ENCODE results near the gene KIAA0408. TPM values are rescaled to one million over a fixed set of nuclear protein-coding genes. Genes with fewer than 3 reads are reported as not detected.

The KIAA0408 gene
- total RNA-seq, 2 experiments from 2014 or later: 0.44 to 0.46 TPM

- Histone ChIP-seq H4K20me1 (ENCODE audit: insufficient read depth, low read length) (no peaks in the 10 kb centered on the region), H3K4me3 (ENCODE audit: low read depth, low read length, poor library complexity, severe bottlenecking) (no peak overlapping the region), H3K9me3 (ENCODE audit: low read length) (no peaks in the 10 kb centered on the region), H2AFZ (ENCODE audit: low read length) (no peak overlapping the region), H3K9me2 (ENCODE audit: insufficient read depth, low read length) (no peaks in the 10 kb centered on the region), H3K79me2 (ENCODE audit: insufficient read depth, low read depth, low read length) (no peaks in the 10 kb centered on the region), H3K4me1 (ENCODE audit: insufficient read depth, low read length, poor library complexity, severe bottlenecking) (no peaks in the 10 kb centered on the region), H3K36me3 (ENCODE audit: insufficient read depth, low read length) (no peaks in the 10 kb centered on the region), H3K4me2 (ENCODE audit: low read length) (no peak overlapping the region), H3K27ac (ENCODE audit: low read depth, low read length, poor library complexity, severe bottlenecking) (no peak overlapping the region)
- ChIA-PET CTCF (ENCODE audit: unreplicated experiment) (no interaction called here), POLR2A (interaction anchor here (0.6 kb wide), 1 partner anchor 412 kb away, joined by 3 read pairs; no protein-coding TSS in a partner anchor)
- no peak for DNase-seq (ENCODE audit: low spot score)
- intact Hi-C loops (cut with micrococcal nuclease; ENCODE audit: unreplicated experiment): no loop called here
- TF ChIP-seq CTCF (conservative IDR thresholded peaks at IDR 0.05; ENCODE audit: low read length): no peak
- no peak for TF ChIP-seq EZH2phosphoT487 (IDR thresholded peaks at IDR 0.05; ENCODE audit: borderline replicate concordance, low read depth, low read length)
- BruUV-seq (replicated peaks): no TSS peak
These were observed 2.7 kb downstream of the KIAA0408 start for GRCh38 chr6:127456465-127456864.

DNA sequence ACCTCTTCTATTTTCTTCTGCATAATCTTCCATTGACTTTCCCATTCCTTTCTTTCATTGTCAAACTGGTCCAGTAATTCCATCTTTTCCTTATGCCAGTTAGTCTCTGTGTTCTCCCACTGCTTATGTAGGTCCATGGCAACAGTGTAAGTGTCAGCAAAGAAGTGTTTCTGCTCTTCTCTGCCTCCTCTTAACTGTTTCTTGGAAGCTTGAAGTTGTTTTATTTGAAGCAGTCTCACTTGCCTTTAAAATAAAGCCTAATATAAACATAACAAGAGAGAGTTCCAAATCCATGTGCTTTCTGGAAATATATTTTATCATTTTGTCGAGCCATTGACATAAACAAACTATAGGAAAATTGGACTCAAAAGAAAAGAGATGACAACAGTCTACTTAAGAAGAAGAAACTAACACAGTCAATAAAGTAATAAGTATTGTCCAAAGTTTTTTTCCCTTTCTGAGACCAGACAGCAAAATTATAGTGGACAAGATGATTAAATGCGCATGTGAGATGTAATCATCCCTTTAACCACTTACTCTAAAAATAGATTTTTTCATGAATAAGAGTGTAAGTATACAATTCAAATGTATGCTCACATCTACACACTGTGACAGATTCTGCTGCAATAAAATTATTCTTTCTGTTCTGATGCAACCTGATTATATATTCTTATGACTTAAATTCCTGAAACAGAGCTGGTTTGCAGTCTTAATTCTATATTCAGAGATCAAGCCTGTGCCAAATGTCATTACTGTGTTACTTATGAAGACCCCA, 5.2 kb downstream of the KIAA0408 start:
- Histone ChIP-seq H3K9me2 (ENCODE audit: insufficient read depth, low read length) (no peaks in the 10 kb centered on the region), H4K20me1 (ENCODE audit: insufficient read depth, low read length) (no peaks in the 10 kb centered on the region), H3K79me2 (ENCODE audit: insufficient read depth, low read depth, low read length) (no peaks in the 10 kb centered on the region), H3K36me3 (ENCODE audit: insufficient read depth, low read length) (no peaks in the 10 kb centered on the region), H3K9me3 (ENCODE audit: low read length) (no peaks in the 10 kb centered on the region), H3K4me1 (ENCODE audit: insufficient read depth, low read length, poor library complexity, severe bottlenecking) (no peaks in the 10 kb centered on the region), H3K4me3 (ENCODE audit: low read depth, low read length, poor library complexity, severe bottlenecking) (no peak overlapping the region), H3K27ac (ENCODE audit: low read depth, low read length, poor library complexity, severe bottlenecking) (no peak overlapping the region), H3K4me2 (ENCODE audit: low read length) (no peak overlapping the region), H2AFZ (ENCODE audit: low read length) (no peak overlapping the region)
- intact Hi-C loops (cut with micrococcal nuclease; ENCODE audit: unreplicated experiment): no loop called here
- TF ChIP-seq CTCF (conservative IDR thresholded peaks at IDR 0.05; ENCODE audit: low read length) (no peak), EZH2phosphoT487 (IDR thresholded peaks at IDR 0.05; ENCODE audit: borderline replicate concordance, low read depth, low read length) (no peak)
- ChIA-PET CTCF (ENCODE audit: unreplicated experiment) (no interaction called here), POLR2A (interaction anchor here (0.6 kb wide), 1 partner anchor 62 kb away, joined by 3 read pairs; no protein-coding TSS in a partner anchor)
- DNase-seq (ENCODE audit: low spot score): no peak
- BruUV-seq (replicated peaks): no TSS peak

DNA sequence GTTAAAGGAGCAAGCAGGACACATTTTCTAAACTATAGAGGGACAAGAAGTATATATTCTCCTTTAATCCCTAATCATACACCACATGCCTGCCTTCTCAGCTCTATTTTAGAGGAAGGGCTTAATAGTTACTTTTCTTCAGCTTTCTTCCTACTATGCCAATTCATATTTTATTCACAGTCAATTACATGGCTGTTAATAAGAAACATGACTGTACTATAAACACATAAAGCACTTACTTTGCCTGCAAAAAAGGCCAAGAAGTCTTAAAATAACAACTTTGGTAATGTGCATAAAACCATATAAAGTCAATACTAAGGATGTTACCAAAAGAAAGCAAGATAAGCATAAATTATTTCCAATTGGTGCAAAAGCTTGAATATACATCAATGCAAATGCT, 6.4 kb downstream of the KIAA0408 start:
- no TSS peak for BruUV-seq (replicated peaks)
- Histone ChIP-seq H3K4me3 (ENCODE audit: low read depth, low read length, poor library complexity, severe bottlenecking) (no peak overlapping the region), H4K20me1 (ENCODE audit: insufficient read depth, low read length) (no peaks in the 10 kb centered on the region), H3K4me1 (ENCODE audit: insufficient read depth, low read length, poor library complexity, severe bottlenecking) (no peaks in the 10 kb centered on the region), H3K4me2 (ENCODE audit: low read length) (no peak overlapping the region), H3K27ac (ENCODE audit: low read depth, low read length, poor library complexity, severe bottlenecking) (no peak overlapping the region), H3K36me3 (ENCODE audit: insufficient read depth, low read length) (no peaks in the 10 kb centered on the region), H3K9me3 (ENCODE audit: low read length) (no peaks in the 10 kb centered on the region), H2AFZ (ENCODE audit: low read length) (no peak overlapping the region), H3K79me2 (ENCODE audit: insufficient read depth, low read depth, low read length) (no peaks in the 10 kb centered on the region), H3K9me2 (ENCODE audit: insufficient read depth, low read length) (no peaks in the 10 kb centered on the region)
- CTCF ChIA-PET (ENCODE audit: unreplicated experiment): no interaction called here
- no peak for DNase-seq (ENCODE audit: low spot score)
- POLR2A ChIA-PET: interaction anchor here (0.5 to 0.7 kb wide), 2 partner anchors 486 to 863 kb away, joined by 3 read pairs; no protein-coding TSS in a partner anchor
- intact Hi-C loops (cut with micrococcal nuclease; ENCODE audit: unreplicated experiment): no loop called here
- no peak for TF ChIP-seq EZH2phosphoT487 (IDR thresholded peaks at IDR 0.05; ENCODE audit: borderline replicate concordance, low read depth, low read length)
- TF ChIP-seq CTCF (conservative IDR thresholded peaks at IDR 0.05; ENCODE audit: low read length): no peak

Data from OCI-LY7 (cell line).